ENCODE data around the gene RAD51B. TPM values are rescaled to one million over a fixed set of nuclear protein-coding genes. Genes with fewer than 3 reads are reported as not detected.

RAD51B gene
- total RNA-seq, 4 donors from 2014 or later: 5.0 to 31.8 (median 20.6) TPM

DNA sequence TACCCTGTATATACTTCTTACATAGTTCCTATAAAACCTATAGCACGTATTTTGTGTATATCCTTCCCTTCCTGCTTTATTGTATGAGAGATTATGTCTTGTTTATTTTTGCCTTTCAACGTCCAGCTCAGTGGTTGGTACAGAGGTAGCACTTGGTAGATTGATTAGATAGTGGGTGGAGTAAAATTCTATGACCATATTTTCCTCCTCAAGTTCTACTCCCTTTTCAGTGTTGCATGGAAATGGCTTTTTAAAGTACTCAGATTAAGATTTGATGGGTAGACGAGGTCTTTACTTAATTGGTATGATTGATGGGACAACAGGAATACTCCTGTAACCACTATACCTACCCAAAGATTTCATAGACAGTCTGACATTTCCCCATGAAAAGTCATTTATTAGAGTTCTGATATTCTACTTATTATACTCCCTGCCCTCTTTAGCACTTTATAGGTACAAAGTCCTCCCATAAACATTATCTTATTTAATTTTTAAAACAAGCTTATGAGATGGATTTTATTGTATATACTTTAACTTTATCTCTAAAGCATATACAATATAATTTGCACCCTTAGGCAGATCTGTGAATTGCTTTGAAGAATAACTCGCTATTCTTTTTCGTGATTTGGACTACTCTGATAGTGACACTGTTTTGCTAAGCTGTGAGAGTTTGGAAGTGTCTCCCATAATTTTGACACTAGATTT lies 348.0 kb downstream of the RAD51B start:
- DNase-seq: no peak
- Histone ChIP-seq H3K27me3 (no peaks in the 10 kb centered on the region), H3K4me3 (peak overlapping the region in 1 of 4 donors; percentile 1), H3K27ac (peak overlapping the region; percentile 68 to 84 (median 79)), H3K4me1 (peaks cover 20 to 82% (median 73%) of the 10 kb centered on the region in 4 donors), H3K36me3 (no peaks in the 10 kb centered on the region), H3K9me3 (no peaks in the 10 kb centered on the region)
- intact Hi-C loops (cut with DNase I; ENCODE audit: low total_unique reads) (no loop called here), in situ Hi-C loops (cut with MboI; ENCODE audit: low pct_ligation_motif_present in 1 of 4, low pct_unique_long_range_greater_than_20kb in 1 of 4, low sequenced_read_pairs in 3 of 4) (no loop called here)
- no peak for TF ChIP-seq POLR2A (IDR thresholded peaks at IDR 0.05)
- TF ChIP-seq CTCF (IDR thresholded peaks at IDR 0.05): no peak
- TF ChIP-seq EP300 (IDR thresholded peaks at IDR 0.05; ENCODE audit: low read depth): no peak
- TF ChIP-seq POLR2AphosphoS5 (IDR thresholded peaks at IDR 0.05): no peak
- WGBS, 2 donors (ENCODE audit: low coverage in 1 of 2): 47 to 48% methylated on average over 3 to 5 of the region's 5 CpGs

- peak overlapping the region; percentile 68 to 84 (median 79) for H3K27ac ChIP-seq
- TF ChIP-seq POLR2AphosphoS5 (IDR thresholded peaks at IDR 0.05): peak in 2 of 3 donors; percentile 46 to 59
- no peak for TF ChIP-seq EP300 (IDR thresholded peaks at IDR 0.05; ENCODE audit: low read depth)
- in situ Hi-C loops (cut with MboI; ENCODE audit: low pct_ligation_motif_present in 1 of 4, low pct_unique_long_range_greater_than_20kb in 1 of 4, low sequenced_read_pairs in 3 of 4): no loop called here
Measured at GRCh38 chr14:68168460-68169109, 349.0 kb downstream of the RAD51B start.

DNA sequence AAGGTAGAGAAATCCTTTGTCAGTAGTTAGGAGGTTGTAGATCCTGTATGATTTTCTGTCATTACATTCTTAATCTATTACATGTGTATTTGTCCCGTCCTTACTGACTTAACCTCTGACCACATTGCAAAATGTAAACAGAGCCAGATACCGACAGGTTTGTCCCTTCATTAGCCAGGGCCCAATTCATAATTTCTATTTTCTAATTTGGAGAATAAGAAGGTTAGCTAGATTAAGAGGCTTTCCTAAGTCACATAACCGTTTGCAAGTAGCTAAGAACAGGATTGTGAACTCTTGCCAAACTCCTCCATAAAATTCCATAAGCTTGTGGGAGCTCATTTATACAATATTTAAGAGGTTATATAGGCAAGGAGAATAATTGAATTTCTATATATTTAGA lies 352.6 kb downstream of the RAD51B start:
- in situ Hi-C loops (cut with MboI; ENCODE audit: low pct_ligation_motif_present in 1 of 4, low pct_unique_long_range_greater_than_20kb in 1 of 4, low sequenced_read_pairs in 3 of 4) (no loop called here), intact Hi-C loops (cut with DNase I; ENCODE audit: low total_unique reads) (no loop called here)
- no peak for DNase-seq
- Histone ChIP-seq H3K9me3 (no peaks in the 10 kb centered on the region), H3K27ac (peak overlapping the region; percentile 78 to 84 (median 80)), H3K4me1 (peaks cover 37 to 74% (median 59%) of the 10 kb centered on the region in 4 donors), H3K4me3 (no peak overlapping the region), H3K27me3 (no peaks in the 10 kb centered on the region), H3K36me3 (no peaks in the 10 kb centered on the region)
- no peak for TF ChIP-seq POLR2AphosphoS5 (IDR thresholded peaks at IDR 0.05)
- no peak for TF ChIP-seq EP300 (IDR thresholded peaks at IDR 0.05; ENCODE audit: low read depth)
- TF ChIP-seq CTCF (IDR thresholded peaks at IDR 0.05): no peak
- TF ChIP-seq POLR2A (IDR thresholded peaks at IDR 0.05): no peak
- WGBS, 2 donors (ENCODE audit: low coverage in 1 of 2): 35 to 37% methylated on average over 3 of the region's 3 CpGs

More at GRCh38 chr14:68168460-68169109, 349.0 kb downstream of the RAD51B start:
- Histone ChIP-seq H3K4me1 (peaks cover 30 to 91% (median 80%) of the 10 kb centered on the region in 4 donors), H3K9me3 (no peaks in the 10 kb centered on the region), H3K27me3 (no peaks in the 10 kb centered on the region), H3K36me3 (no peaks in the 10 kb centered on the region), H3K4me3 (no peak overlapping the region)
- DNase-seq: no peak
- 80 to 92% methylated on average over 1 of the region's 1 CpG for WGBS, 2 donors (ENCODE audit: low coverage in 1 of 2)
- intact Hi-C loops (cut with DNase I; ENCODE audit: low total_unique reads): no loop called here

- in situ Hi-C loops (cut with MboI; ENCODE audit: low pct_ligation_motif_present in 1 of 4, low pct_unique_long_range_greater_than_20kb in 1 of 4, low sequenced_read_pairs in 3 of 4) (no loop called here), intact Hi-C loops (cut with DNase I; ENCODE audit: low total_unique reads) (no loop called here)
- H3K27me3 ChIP-seq: no peaks in the 10 kb centered on the region
- 31 to 49% methylated on average over 1 of the region's 1 CpG for WGBS, 2 donors (ENCODE audit: low coverage in 1 of 2)
- no peaks in the 10 kb centered on the region for H3K9me3 ChIP-seq
- DNase-seq: no peak
- H3K4me1 ChIP-seq: peaks cover 37 to 73% (median 56%) of the 10 kb centered on the region in 4 donors
- TF ChIP-seq POLR2AphosphoS5 (IDR thresholded peaks at IDR 0.05) (no peak), POLR2A (IDR thresholded peaks at IDR 0.05) (no peak), EP300 (IDR thresholded peaks at IDR 0.05; ENCODE audit: low read depth) (no peak), CTCF (IDR thresholded peaks at IDR 0.05) (no peak)
- no peaks in the 10 kb centered on the region for H3K36me3 ChIP-seq
- peak overlapping the region; percentile 78 to 84 (median 80) for H3K27ac ChIP-seq
- no peak overlapping the region for H3K4me3 ChIP-seq
Measured at GRCh38 chr14:68172627-68173026, 353.0 kb downstream of the RAD51B start.
